ENCODE measurements around the gene SFT2D1.
"Not testable (repeated sequence)": the region's sequence is repeated elsewhere in the genome, so short reads cannot be mapped to it uniquely, and the experiment has no call there.

SFT2D1 gene

GRCh38 chr6:166351715-166352285 lies 9.5 kb upstream of the SFT2D1 start:
- Histone ChIP-seq H3K4me1 (ENCODE audit: insufficient read depth, insufficient read length) (no peaks in the 10 kb centered on the region), H3K4me3 (ENCODE audit: insufficient read length, low read depth) (no peak overlapping the region), H3K27me3 (ENCODE audit: insufficient read depth, insufficient read length) (no peaks in the 10 kb centered on the region), H3K36me3 (ENCODE audit: insufficient read depth, insufficient read length, low read length) (no peaks in the 10 kb centered on the region), H3K9ac (ENCODE audit: insufficient read length, low read depth) (no peak overlapping the region), H3K9me3 (ENCODE audit: insufficient read depth, low read length) (no peaks in the 10 kb centered on the region)
- TF ChIP-seq YY1 (IDR thresholded peaks at IDR 0.05; ENCODE audit: insufficient read depth, insufficient read length) = no peak
- no peak for TF ChIP-seq ZNF274 (IDR thresholded peaks at IDR 0.05; ENCODE audit: low read depth, low read length)
- no peak for TF ChIP-seq SUZ12 (IDR thresholded peaks at IDR 0.05; ENCODE audit: extremely low read depth, insufficient read depth, insufficient read length)
- no peak for DNase-seq (ENCODE audit: low read depth, low spot score)

- no peak overlapping the region for H3K4me3 ChIP-seq (ENCODE audit: insufficient read length, low read depth)
- TF ChIP-seq YY1 (IDR thresholded peaks at IDR 0.05; ENCODE audit: insufficient read depth, insufficient read length) (no peak), ZNF274 (IDR thresholded peaks at IDR 0.05; ENCODE audit: low read depth, low read length) (no peak), SUZ12 (IDR thresholded peaks at IDR 0.05; ENCODE audit: extremely low read depth, insufficient read depth, insufficient read length) (no peak)
- no peaks in the 10 kb centered on the region for H3K4me1 ChIP-seq (ENCODE audit: insufficient read depth, insufficient read length)
- no peaks in the 10 kb centered on the region for H3K9me3 ChIP-seq (ENCODE audit: insufficient read depth, low read length)
- no peaks in the 10 kb centered on the region for H3K27me3 ChIP-seq (ENCODE audit: insufficient read depth, insufficient read length)
- H3K9ac ChIP-seq (ENCODE audit: insufficient read length, low read depth) = no peak overlapping the region
- no peaks in the 10 kb centered on the region for H3K36me3 ChIP-seq (ENCODE audit: insufficient read depth, insufficient read length, low read length)
- DNase-seq (ENCODE audit: low read depth, low spot score) = no peak
These were observed 6.1 kb upstream of the SFT2D1 start for GRCh38 chr6:166348305-166348949.

GRCh38 chr6:166346965-166347364 lies 4.6 kb upstream of the SFT2D1 start:
- Histone ChIP-seq H3K4me1 (ENCODE audit: insufficient read depth, insufficient read length) (no peaks in the 10 kb centered on the region), H3K9me3 (ENCODE audit: insufficient read depth, low read length) (no peaks in the 10 kb centered on the region), H3K4me3 (ENCODE audit: insufficient read length, low read depth) (no peak overlapping the region), H3K27me3 (ENCODE audit: insufficient read depth, insufficient read length) (no peaks in the 10 kb centered on the region), H3K36me3 (ENCODE audit: insufficient read depth, insufficient read length, low read length) (no peaks in the 10 kb centered on the region), H3K9ac (ENCODE audit: insufficient read length, low read depth) (no peak overlapping the region)
- no peak for TF ChIP-seq YY1 (IDR thresholded peaks at IDR 0.05; ENCODE audit: insufficient read depth, insufficient read length)
- no peak for TF ChIP-seq SUZ12 (IDR thresholded peaks at IDR 0.05; ENCODE audit: extremely low read depth, insufficient read depth, insufficient read length)
- no peak for TF ChIP-seq ZNF274 (IDR thresholded peaks at IDR 0.05; ENCODE audit: low read depth, low read length)
- no peak for DNase-seq (ENCODE audit: low read depth, low spot score)

- Histone ChIP-seq H3K9ac (ENCODE audit: insufficient read length, low read depth) (no peak overlapping the region), H3K36me3 (ENCODE audit: insufficient read depth, insufficient read length, low read length) (no peaks in the 10 kb centered on the region), H3K4me1 (ENCODE audit: insufficient read depth, insufficient read length) (no peaks in the 10 kb centered on the region), H3K27me3 (ENCODE audit: insufficient read depth, insufficient read length) (no peaks in the 10 kb centered on the region), H3K4me3 (ENCODE audit: insufficient read length, low read depth) (no peak overlapping the region), H3K9me3 (ENCODE audit: insufficient read depth, low read length) (no peaks in the 10 kb centered on the region)
- TF ChIP-seq SUZ12 (IDR thresholded peaks at IDR 0.05; ENCODE audit: extremely low read depth, insufficient read depth, insufficient read length) = no peak
- TF ChIP-seq ZNF274 (IDR thresholded peaks at IDR 0.05; ENCODE audit: low read depth, low read length) = no peak
- TF ChIP-seq YY1 (IDR thresholded peaks at IDR 0.05; ENCODE audit: insufficient read depth, insufficient read length) = no peak
- no peak for DNase-seq (ENCODE audit: low read depth, low spot score)
These were observed 4.1 kb upstream of the SFT2D1 start for GRCh38 chr6:166346449-166346848.

GRCh38 chr6:166345672-166346071 lies 3.3 kb upstream of the SFT2D1 start:
- not testable (repeated sequence) for H3K4me3 ChIP-seq (ENCODE audit: insufficient read length, low read depth); H3K4me1 ChIP-seq (ENCODE audit: insufficient read depth, insufficient read length); DNase-seq (ENCODE audit: low read depth, low spot score); H3K9me3 ChIP-seq (ENCODE audit: insufficient read depth, low read length); H3K36me3 ChIP-seq (ENCODE audit: insufficient read depth, insufficient read length, low read length); H3K27me3 ChIP-seq (ENCODE audit: insufficient read depth, insufficient read length); H3K9ac ChIP-seq (ENCODE audit: insufficient read length, low read depth)

GRCh38 chr6:166344921-166345320 lies 2.6 kb upstream of the SFT2D1 start:
- H3K36me3 ChIP-seq (ENCODE audit: insufficient read depth, insufficient read length, low read length) = peaks cover 11% of the 10 kb centered on the region
- DNase-seq (ENCODE audit: low read depth, low spot score); H3K27me3 ChIP-seq (ENCODE audit: insufficient read depth, insufficient read length); H3K9ac ChIP-seq (ENCODE audit: insufficient read length, low read depth); H3K9me3 ChIP-seq (ENCODE audit: insufficient read depth, low read length); H3K4me3 ChIP-seq (ENCODE audit: insufficient read length, low read depth); H3K4me1 ChIP-seq (ENCODE audit: insufficient read depth, insufficient read length): not testable (repeated sequence)

GRCh38 chr6:166344240-166344639 lies 1.9 kb upstream of the SFT2D1 start:
- Histone ChIP-seq H3K27me3 (ENCODE audit: insufficient read depth, insufficient read length) (no peaks in the 10 kb centered on the region), H3K36me3 (ENCODE audit: insufficient read depth, insufficient read length, low read length) (peaks cover 17% of the 10 kb centered on the region), H3K9ac (ENCODE audit: insufficient read length, low read depth) (no peak overlapping the region), H3K9me3 (ENCODE audit: insufficient read depth, low read length) (no peaks in the 10 kb centered on the region), H3K4me1 (ENCODE audit: insufficient read depth, insufficient read length) (no peaks in the 10 kb centered on the region), H3K4me3 (ENCODE audit: insufficient read length, low read depth) (no peak overlapping the region)
- no peak for DNase-seq (ENCODE audit: low read depth, low spot score)
- TF ChIP-seq SUZ12 (IDR thresholded peaks at IDR 0.05; ENCODE audit: extremely low read depth, insufficient read depth, insufficient read length) (no peak), ZNF274 (IDR thresholded peaks at IDR 0.05; ENCODE audit: low read depth, low read length) (no peak), YY1 (IDR thresholded peaks at IDR 0.05; ENCODE audit: insufficient read depth, insufficient read length) (no peak)

GRCh38 chr6:166343150-166343487 lies 774 bp upstream of the SFT2D1 start:
- Histone ChIP-seq H3K36me3 (ENCODE audit: insufficient read depth, insufficient read length, low read length) (peaks cover 27% of the 10 kb centered on the region), H3K4me1 (ENCODE audit: insufficient read depth, insufficient read length) (no peaks in the 10 kb centered on the region), H3K27me3 (ENCODE audit: insufficient read depth, insufficient read length) (no peaks in the 10 kb centered on the region), H3K4me3 (ENCODE audit: insufficient read length, low read depth) (peak overlapping the region; percentile 87), H3K9ac (ENCODE audit: insufficient read length, low read depth) (peak overlapping the region; percentile 96), H3K9me3 (ENCODE audit: insufficient read depth, low read length) (no peaks in the 10 kb centered on the region)
- TF ChIP-seq YY1 (IDR thresholded peaks at IDR 0.05; ENCODE audit: insufficient read depth, insufficient read length) = no peak
- no peak for TF ChIP-seq ZNF274 (IDR thresholded peaks at IDR 0.05; ENCODE audit: low read depth, low read length)
- TF ChIP-seq SUZ12 (IDR thresholded peaks at IDR 0.05; ENCODE audit: extremely low read depth, insufficient read depth, insufficient read length) = no peak
- no peak for DNase-seq (ENCODE audit: low read depth, low spot score)
